Stomach (tissue), 9 donors: ENCODE measurements around the gene TTLL11. TPM values are rescaled to one million over a fixed set of nuclear protein-coding genes. Genes with fewer than 3 reads are reported as not detected.

Source experiments
- DNase-seq, 2 donors: peaks; one replicate each; pipeline versions ENCODE4 v3.0.0 to v3.0.0-alpha.2; 2013 to 2019
- H3K27ac ChIP-seq, 5 donors: fragments of 200-600 bp in 4 of 5; sonication (generic) in 4 of 5; one replicate each; pipeline ENCODE4 v1.5.1; 2013 to 2019; ENCODE audit warnings: mild to moderate bottlenecking in 1 of 5, moderate library complexity in 1 of 5
- H3K27me3 ChIP-seq, 3 donors: fragments of 200-600 bp; sonication (generic); one replicate each; pipeline ENCODE4 v1.5.1; 2017 to 2019; ENCODE audit warnings: mixed run types in 1 of 3
- H3K36me3 ChIP-seq, 4 donors: fragments of 200-600 bp; sonication (generic); 1 replicate in 3 of 4; 2 replicates in 1 of 4; pipeline ENCODE4 v1.5.1; 2016 to 2019
- H3K4me1 ChIP-seq, 4 donors: fragments of 200-600 bp; sonication (generic); one replicate each; pipeline ENCODE4 v1.5.1; 2016 to 2019
- H3K4me3 ChIP-seq, 4 donors: fragments of 200-600 bp; sonication (generic) in 3 of 4; one replicate each; pipeline ENCODE4 v1.5.1; 2016 to 2019; ENCODE audit warnings: mild to moderate bottlenecking in 1 of 4
- H3K9me3 ChIP-seq, 4 donors: fragments of 200-600 bp; sonication (generic); one replicate each; pipeline ENCODE4 v1.5.1; 2016 to 2019
- EP300 ChIP-seq: sonication (generic); formaldehyde crosslinking; IDR thresholded peaks from one replicate; pipeline ENCODE4 v1.6.1; 2017; ENCODE audit warnings: antibody characterized with exemption
- POLR2A ChIP-seq, 4 donors: fragments of 450-650 bp; IDR thresholded peaks; one replicate each; pipeline ENCODE4 v1.6.1; 2016; ENCODE audit warnings: antibody characterized with exemption in 4 of 4, control low read depth in 2 of 4, mild to moderate bottlenecking in 1 of 4, moderate library complexity in 1 of 4
- POLR2AphosphoS5 ChIP-seq, 3 donors: sonication (generic); formaldehyde crosslinking; IDR thresholded peaks; one replicate each; pipeline ENCODE4 v1.6.1; 2016; ENCODE audit warnings: antibody characterized with exemption in 3 of 3
- WGBS, 5 donors: extraction: QIAGEN DNeasy Blood & Tissue Kit in 3 of 5; methylation state at CpG; one replicate each; pipeline versions ENCODE4 v1.1.5 to v1.1.7; 2013 to 2018; 5-methylcytosine and 5-hydroxymethylcytosine counted together
- intact Hi-C: fragments of 100-400 bp; cut with DNase I; formaldehyde crosslinking; loops from one replicate; pipeline ENCODE4 v1.15.1; 2023; ENCODE audit warnings: low total_unique reads
- polyA plus RNA-seq, 3 donors: library from polyadenylated mRNA; stranded (reverse); fragments of 200-250 nt; gene quantifications; one replicate each; pipeline ENCODE4 v1.2.3, GENCODE V29; 2013
- total RNA-seq, 5 donors: library from RNA; depleted of rRNA; stranded (reverse); fragments of >200 nt; gene quantifications; one replicate each; pipeline versions ENCODE4 v1.1.0 to v1.2.3, GENCODE V29; 2014 to 2016
- TF ChIP-seq, protein P1 (sequence below), 7 experiments: fragments of 450-650 bp in 4 of 7; fragments of 200-600 bp in 3 of 7; sonication (generic) in 3 of 7; IDR thresholded peaks; one replicate each; pipeline ENCODE4 v1.5.1; 2016 to 2019; ENCODE audit warnings: antibody characterized with exemption in 7 of 7, control low read depth in 2 of 7, mild to moderate bottlenecking in 1 of 7
- donor health status: healthy with polysubstance abuse.
- donor health status: Bipolar disorder and iron deficiency.
- donor health status: healthy.

TTLL11 gene
- total and polyA plus RNA-seq, 8 donors = 3.6 to 18.2 (median 9.4) TPM

GRCh38 chr9:122121391-122121790 is 28.3 kb upstream of the TTLL11 start:
- 73 to 87% (median 87%) methylated on average over 6 to 10 of the region's 10 CpGs for WGBS, 5 donors
- no peak for DNase-seq
- intact Hi-C loops = loop anchor here (10.0 kb wide), 2 partner anchors 143 to 323 kb away; partner anchors contain the start of genes MRRF and RBM18
- TF ChIP-seq POLR2A (IDR thresholded peaks at IDR 0.05) = no peak
- TF ChIP-seq, protein P1, sequence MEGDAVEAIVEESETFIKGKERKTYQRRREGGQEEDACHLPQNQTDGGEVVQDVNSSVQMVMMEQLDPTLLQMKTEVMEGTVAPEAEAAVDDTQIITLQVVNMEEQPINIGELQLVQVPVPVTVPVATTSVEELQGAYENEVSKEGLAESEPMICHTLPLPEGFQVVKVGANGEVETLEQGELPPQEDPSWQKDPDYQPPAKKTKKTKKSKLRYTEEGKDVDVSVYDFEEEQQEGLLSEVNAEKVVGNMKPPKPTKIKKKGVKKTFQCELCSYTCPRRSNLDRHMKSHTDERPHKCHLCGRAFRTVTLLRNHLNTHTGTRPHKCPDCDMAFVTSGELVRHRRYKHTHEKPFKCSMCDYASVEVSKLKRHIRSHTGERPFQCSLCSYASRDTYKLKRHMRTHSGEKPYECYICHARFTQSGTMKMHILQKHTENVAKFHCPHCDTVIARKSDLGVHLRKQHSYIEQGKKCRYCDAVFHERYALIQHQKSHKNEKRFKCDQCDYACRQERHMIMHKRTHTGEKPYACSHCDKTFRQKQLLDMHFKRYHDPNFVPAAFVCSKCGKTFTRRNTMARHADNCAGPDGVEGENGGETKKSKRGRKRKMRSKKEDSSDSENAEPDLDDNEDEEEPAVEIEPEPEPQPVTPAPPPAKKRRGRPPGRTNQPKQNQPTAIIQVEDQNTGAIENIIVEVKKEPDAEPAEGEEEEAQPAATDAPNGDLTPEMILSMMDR (IDR thresholded peaks at IDR 0.05) = no peak
- TF ChIP-seq POLR2AphosphoS5 (IDR thresholded peaks at IDR 0.05) = no peak
- no peak for TF ChIP-seq EP300
- H3K27ac ChIP-seq = no peak overlapping the region
- no peak overlapping the region for H3K4me3 ChIP-seq
- H3K36me3 ChIP-seq = no peaks in the 10 kb centered on the region
- peaks cover 0 to 20% (median 9%) of the 10 kb centered on the region in 3 donors for H3K27me3 ChIP-seq
- H3K9me3 ChIP-seq = no peaks in the 10 kb centered on the region
- H3K4me1 ChIP-seq = peaks cover 7 to 16% (median 12%) of the 10 kb centered on the region in 4 donors

GRCh38 chr9:122120316-122121071 is 27.4 kb upstream of the TTLL11 start:
- Histone ChIP-seq H3K27me3 (peaks cover 0 to 19% (median under 1%) of the 10 kb centered on the region in 3 donors), H3K27ac (no peak overlapping the region), H3K9me3 (no peaks in the 10 kb centered on the region), H3K36me3 (no peaks in the 10 kb centered on the region), H3K4me1 (peaks cover 0 to 7% (median 3%) of the 10 kb centered on the region in 4 donors), H3K4me3 (no peak overlapping the region)
- TF ChIP-seq POLR2A (IDR thresholded peaks at IDR 0.05) (no peak), POLR2AphosphoS5 (IDR thresholded peaks at IDR 0.05) (no peak), EP300 (no peak)
- TF ChIP-seq, protein P1 (IDR thresholded peaks at IDR 0.05) = no peak
- WGBS, 5 donors = 71 to 88% (median 75%) methylated on average over 7 to 10 of the region's 10 CpGs
- DNase-seq = no peak
- intact Hi-C loops = loop anchor here (10.0 kb wide), 2 partner anchors 144 to 324 kb away; partner anchors contain the start of genes MRRF and RBM18

DNA sequence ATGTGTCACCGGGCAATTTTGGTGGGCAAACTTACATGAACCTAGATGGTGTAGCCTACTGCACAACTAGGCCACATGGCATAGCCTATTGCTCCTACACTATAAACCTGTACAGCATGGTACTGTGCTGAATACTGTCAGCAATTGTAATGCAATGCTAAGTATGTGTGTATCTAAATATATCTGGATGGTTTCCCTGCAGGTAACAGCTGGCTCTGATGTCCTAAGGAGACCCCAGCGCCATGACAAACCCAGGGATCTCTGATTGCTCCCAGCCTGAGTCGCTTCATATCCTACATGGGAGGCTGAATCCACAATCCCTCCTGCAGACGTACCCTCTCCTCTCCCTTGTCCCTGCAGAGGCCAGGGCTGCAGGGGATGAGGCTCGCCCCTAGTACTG is 26.6 kb upstream of the TTLL11 start:
- Histone ChIP-seq H3K4me1 (no peaks in the 10 kb centered on the region), H3K27ac (no peak overlapping the region), H3K4me3 (no peak overlapping the region), H3K36me3 (no peaks in the 10 kb centered on the region), H3K27me3 (peaks cover 0 to 22% (median 0%) of the 10 kb centered on the region in 3 donors), H3K9me3 (no peaks in the 10 kb centered on the region)
- no peak for DNase-seq
- TF ChIP-seq POLR2A (IDR thresholded peaks at IDR 0.05) = no peak
- no peak for TF ChIP-seq EP300
- TF ChIP-seq POLR2AphosphoS5 (IDR thresholded peaks at IDR 0.05) = no peak
- TF ChIP-seq, protein P1 (IDR thresholded peaks at IDR 0.05) = no peak
- intact Hi-C loops = loop anchor here (10.0 kb wide), 2 partner anchors 145 to 325 kb away; partner anchors contain the start of genes MRRF and RBM18
- 89 to 95% (median 93%) methylated on average over 4 to 5 of the region's 5 CpGs for WGBS, 5 donors

DNA sequence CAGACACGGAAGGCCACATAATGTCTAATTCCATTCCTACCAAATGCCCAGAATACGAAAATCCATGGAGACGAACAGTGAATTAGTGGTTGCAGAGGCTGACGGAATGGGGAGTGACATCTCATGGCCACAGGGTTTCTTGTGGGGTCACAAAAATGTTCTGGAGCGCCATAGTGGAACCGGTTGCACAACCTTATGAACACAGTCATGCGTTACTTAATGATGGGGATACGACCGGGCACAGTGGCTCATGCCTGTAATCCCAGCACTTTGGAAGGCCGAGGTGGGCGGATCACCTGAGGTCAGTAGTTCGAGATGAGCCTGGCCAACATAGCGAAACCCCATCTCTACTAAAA is 26.0 kb upstream of the TTLL11 start:
- Histone ChIP-seq H3K27ac (no peak overlapping the region), H3K4me1 (no peaks in the 10 kb centered on the region), H3K4me3 (no peak overlapping the region), H3K36me3 (no peaks in the 10 kb centered on the region), H3K9me3 (no peaks in the 10 kb centered on the region), H3K27me3 (peaks cover 0 to 22% (median 0%) of the 10 kb centered on the region in 3 donors)
- WGBS, 5 donors = 85 to 93% (median 90%) methylated on average over 13 of the region's 13 CpGs
- TF ChIP-seq EP300 (no peak), POLR2AphosphoS5 (IDR thresholded peaks at IDR 0.05) (no peak), POLR2A (IDR thresholded peaks at IDR 0.05) (no peak)
- TF ChIP-seq, protein P1 (IDR thresholded peaks at IDR 0.05) = no peak
- intact Hi-C loops = no loop called here
- DNase-seq = no peak
